ENCODE measurements around the gene GINS1.

GINS1 gene

DNA sequence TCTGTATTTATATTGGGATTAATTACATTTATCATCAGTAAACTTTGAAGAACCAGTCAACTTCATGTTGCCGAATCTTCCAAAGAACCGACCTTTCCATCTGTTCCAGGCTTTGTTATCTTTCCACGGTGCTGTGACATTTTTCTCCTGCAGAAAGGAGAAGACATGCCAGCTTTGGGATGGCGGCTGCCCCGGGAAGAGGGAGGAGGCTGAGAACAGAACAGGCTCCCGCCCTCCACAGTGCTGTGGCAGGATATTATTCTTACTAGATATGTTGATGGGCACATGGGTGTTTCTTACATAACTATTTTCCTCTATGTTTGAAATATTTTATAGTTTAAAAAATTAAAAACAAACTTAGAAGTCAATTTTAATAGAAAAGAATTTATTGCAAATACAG is 44.9 kb downstream of the GINS1 start:
- in situ Hi-C loops (cut with MboI; ENCODE audit: low pct_unique_long_range_greater_than_20kb, low sequenced_read_pairs, unreplicated experiment): no loop called here
- TF ChIP-seq, protein P1, sequence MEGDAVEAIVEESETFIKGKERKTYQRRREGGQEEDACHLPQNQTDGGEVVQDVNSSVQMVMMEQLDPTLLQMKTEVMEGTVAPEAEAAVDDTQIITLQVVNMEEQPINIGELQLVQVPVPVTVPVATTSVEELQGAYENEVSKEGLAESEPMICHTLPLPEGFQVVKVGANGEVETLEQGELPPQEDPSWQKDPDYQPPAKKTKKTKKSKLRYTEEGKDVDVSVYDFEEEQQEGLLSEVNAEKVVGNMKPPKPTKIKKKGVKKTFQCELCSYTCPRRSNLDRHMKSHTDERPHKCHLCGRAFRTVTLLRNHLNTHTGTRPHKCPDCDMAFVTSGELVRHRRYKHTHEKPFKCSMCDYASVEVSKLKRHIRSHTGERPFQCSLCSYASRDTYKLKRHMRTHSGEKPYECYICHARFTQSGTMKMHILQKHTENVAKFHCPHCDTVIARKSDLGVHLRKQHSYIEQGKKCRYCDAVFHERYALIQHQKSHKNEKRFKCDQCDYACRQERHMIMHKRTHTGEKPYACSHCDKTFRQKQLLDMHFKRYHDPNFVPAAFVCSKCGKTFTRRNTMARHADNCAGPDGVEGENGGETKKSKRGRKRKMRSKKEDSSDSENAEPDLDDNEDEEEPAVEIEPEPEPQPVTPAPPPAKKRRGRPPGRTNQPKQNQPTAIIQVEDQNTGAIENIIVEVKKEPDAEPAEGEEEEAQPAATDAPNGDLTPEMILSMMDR (IDR thresholded peaks at IDR 0.05; ENCODE audit: extremely low read depth, insufficient read depth, missing control alignments): no peak
- no peak for DNase-seq (ENCODE audit: low spot score)

- TF ChIP-seq, protein P1 (IDR thresholded peaks at IDR 0.05; ENCODE audit: extremely low read depth, insufficient read depth, missing control alignments): no peak
- no peak for DNase-seq (ENCODE audit: low spot score)
- in situ Hi-C loops (cut with MboI; ENCODE audit: low pct_unique_long_range_greater_than_20kb, low sequenced_read_pairs, unreplicated experiment): no loop called here
Measured at GRCh38 chr20:25453035-25453810, 45.8 kb downstream of the GINS1 start.

DNA sequence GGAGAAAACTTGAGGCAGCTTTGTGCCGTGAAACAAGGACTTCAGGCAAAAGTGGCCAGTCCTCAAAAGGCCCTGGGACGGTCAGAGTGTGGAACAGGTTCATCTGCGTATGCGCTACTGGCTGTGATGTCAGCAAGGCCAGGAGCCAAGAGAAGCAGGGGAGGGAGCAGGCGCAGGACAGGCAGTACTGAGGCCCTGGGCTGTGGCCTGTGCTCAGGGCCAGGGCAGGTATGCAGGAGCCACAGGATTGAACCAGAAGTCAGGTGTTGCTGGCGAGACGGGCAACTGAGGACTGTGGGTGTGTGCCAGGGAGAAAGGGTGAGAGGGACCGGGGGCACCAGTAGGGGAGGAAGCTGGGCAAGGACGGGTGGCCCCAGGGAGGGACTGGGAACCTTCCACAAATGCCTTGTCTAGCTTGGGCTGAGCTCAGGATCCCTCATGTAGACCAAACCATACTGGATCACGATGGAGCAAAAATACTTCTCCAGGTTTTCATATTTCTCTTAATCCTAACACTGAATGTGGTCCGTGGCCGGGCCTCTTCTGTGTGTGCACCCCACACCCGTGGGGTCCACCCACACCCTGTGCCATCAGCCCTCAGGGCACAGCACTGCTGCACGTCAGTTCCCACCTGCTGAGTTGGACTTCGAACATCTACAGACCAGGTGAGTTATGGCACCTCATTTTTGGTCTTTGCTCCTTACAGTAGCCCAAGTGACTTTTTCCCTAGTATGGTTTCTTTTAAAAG is 46.9 kb downstream of the GINS1 start:
- TF ChIP-seq, protein P1 (IDR thresholded peaks at IDR 0.05; ENCODE audit: extremely low read depth, insufficient read depth, missing control alignments): no peak
- in situ Hi-C loops (cut with MboI; ENCODE audit: low pct_unique_long_range_greater_than_20kb, low sequenced_read_pairs, unreplicated experiment): no loop called here
- DNase-seq (ENCODE audit: low spot score): peak; percentile 7

GRCh38 chr20:25457886-25458680 is 50.6 kb downstream of the GINS1 start:
- in situ Hi-C loops (cut with MboI; ENCODE audit: low pct_unique_long_range_greater_than_20kb, low sequenced_read_pairs, unreplicated experiment): no loop called here
- peak; percentile 7 for DNase-seq (ENCODE audit: low spot score)

DNA sequence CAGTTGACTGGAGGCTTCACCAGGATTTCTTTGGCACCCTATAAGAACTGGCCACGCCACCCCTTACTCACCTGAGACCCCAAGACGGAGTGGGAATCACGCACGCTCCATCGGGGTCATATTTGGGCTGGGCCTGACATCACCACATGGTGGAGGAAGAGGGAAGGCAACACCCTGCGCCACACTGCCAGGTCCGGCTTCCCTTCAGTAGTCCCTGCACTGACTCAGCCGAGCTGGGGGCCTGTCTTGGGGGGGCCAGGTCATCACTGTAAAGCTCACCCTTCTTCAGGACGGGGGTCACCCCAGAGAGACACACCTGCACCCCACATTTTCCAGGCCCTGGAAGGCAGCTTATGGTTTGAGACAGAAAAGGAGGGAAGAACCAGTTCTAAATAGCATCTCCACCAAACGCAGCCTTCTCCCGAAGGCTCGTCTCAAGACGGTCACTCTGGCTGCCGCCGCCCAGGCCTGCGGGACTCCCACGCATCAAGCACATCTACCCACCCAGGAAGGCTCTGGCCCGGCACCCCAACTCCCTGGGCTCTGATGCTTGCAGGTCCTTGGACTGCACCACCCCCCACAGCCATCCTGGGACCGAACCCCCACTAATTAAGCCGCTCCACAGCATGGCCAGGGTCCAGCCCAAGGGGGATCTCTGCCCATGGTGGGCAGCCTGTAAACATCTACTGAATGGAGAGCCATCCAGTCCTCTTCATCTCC is 51.8 kb downstream of the GINS1 start:
- TF ChIP-seq, protein P1 (IDR thresholded peaks at IDR 0.05; ENCODE audit: extremely low read depth, insufficient read depth, missing control alignments): no peak
- in situ Hi-C loops (cut with MboI; ENCODE audit: low pct_unique_long_range_greater_than_20kb, low sequenced_read_pairs, unreplicated experiment): no loop called here
- no peak for DNase-seq (ENCODE audit: low spot score)

More at GRCh38 chr20:25457886-25458680, 50.6 kb downstream of the GINS1 start:
- TF ChIP-seq, protein P1 (IDR thresholded peaks at IDR 0.05; ENCODE audit: extremely low read depth, insufficient read depth, missing control alignments): no peak
